Fibroblast of lung (primary cell): Measurements from ENCODE around the gene THSD7B.

Experiments used
- EZH2 ChIP-seq: IDR thresholded peaks from 2 replicates; pipeline ENCODE4 v1.5.1; 2012; ENCODE audit warnings: low read length, control low read depth, mild to moderate bottlenecking; ENCODE audit errors: missing control alignments
- TF ChIP-seq, protein P1 (sequence below), 2 donors: IDR thresholded peaks in 1 of 2; conservative IDR thresholded peaks in 1 of 2; 1 replicate in 1 of 2; 2 replicates in 1 of 2; pipeline ENCODE4 v1.5.1; 2011 to 2012; ENCODE audit warnings: low read length in 2 of 2, control low read depth in 1 of 2, inconsistent platforms in 1 of 2, low read depth in 1 of 2, mild to moderate bottlenecking in 1 of 2

DNA sequence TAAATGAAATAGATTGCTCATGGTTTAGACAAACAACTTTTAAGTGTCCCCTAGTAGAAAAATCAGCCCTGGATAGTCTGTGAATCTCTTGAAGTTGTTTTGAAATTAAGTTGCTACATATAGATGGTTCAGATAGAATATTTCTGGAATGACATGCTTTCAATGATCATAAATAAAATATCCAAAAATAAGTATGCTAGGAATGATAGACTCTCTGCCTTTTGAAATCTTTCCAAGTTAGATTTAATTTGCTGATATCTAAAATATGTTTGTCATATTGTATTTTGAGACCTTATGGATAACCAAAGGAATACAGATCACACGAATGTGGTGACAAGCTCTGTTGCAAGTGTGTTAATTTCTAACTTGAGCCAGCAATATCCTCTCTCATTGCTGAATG lies 488.7 kb downstream of the THSD7B start:
- TF ChIP-seq, protein P1, sequence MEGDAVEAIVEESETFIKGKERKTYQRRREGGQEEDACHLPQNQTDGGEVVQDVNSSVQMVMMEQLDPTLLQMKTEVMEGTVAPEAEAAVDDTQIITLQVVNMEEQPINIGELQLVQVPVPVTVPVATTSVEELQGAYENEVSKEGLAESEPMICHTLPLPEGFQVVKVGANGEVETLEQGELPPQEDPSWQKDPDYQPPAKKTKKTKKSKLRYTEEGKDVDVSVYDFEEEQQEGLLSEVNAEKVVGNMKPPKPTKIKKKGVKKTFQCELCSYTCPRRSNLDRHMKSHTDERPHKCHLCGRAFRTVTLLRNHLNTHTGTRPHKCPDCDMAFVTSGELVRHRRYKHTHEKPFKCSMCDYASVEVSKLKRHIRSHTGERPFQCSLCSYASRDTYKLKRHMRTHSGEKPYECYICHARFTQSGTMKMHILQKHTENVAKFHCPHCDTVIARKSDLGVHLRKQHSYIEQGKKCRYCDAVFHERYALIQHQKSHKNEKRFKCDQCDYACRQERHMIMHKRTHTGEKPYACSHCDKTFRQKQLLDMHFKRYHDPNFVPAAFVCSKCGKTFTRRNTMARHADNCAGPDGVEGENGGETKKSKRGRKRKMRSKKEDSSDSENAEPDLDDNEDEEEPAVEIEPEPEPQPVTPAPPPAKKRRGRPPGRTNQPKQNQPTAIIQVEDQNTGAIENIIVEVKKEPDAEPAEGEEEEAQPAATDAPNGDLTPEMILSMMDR (conservative IDR thresholded peaks at IDR 0.05 in 1 of 2, IDR thresholded peaks at IDR 0.05 in 1 of 2; ENCODE audit: low read depth in 1 of 2, low read length in 2 of 2) = no peak
- TF ChIP-seq EZH2 = no peak
